ENCODE measurements around the gene ATRNL1.
A peak's percentile ranks its signal among the peaks of the same experiment; 100 is the strongest.
"Not testable (repeated sequence)": the region's sequence is repeated elsewhere in the genome, so short reads cannot be mapped to it uniquely, and the experiment has no call there.

Gene ATRNL1

GRCh38 chr10:115092555-115093285 lies 445 bp upstream of the ATRNL1 start:
- DNase-seq, result peak; percentile 29

GRCh38 chr10:115093776-115094408 lies 727 bp downstream of the ATRNL1 start:
- no peak for DNase-seq

GRCh38 chr10:115094416-115095140 lies 1.4 kb downstream of the ATRNL1 start:
- no peak for DNase-seq

- DNase-seq, result no peak
Measured at GRCh38 chr10:115095758-115096157, 2.6 kb downstream of the ATRNL1 start.

- DNase-seq, result no peak
Measured at GRCh38 chr10:115103700-115104099, 10.5 kb downstream of the ATRNL1 start.

- not testable (repeated sequence) for DNase-seq
Measured at GRCh38 chr10:115105411-115105810, 12.2 kb downstream of the ATRNL1 start.

- DNase-seq, result no peak
Measured at GRCh38 chr10:115107830-115108229, 14.7 kb downstream of the ATRNL1 start.

GRCh38 chr10:115117301-115117700 lies 24.1 kb downstream of the ATRNL1 start:
- DNase-seq, result no peak

- no peak for DNase-seq
Measured at GRCh38 chr10:115118346-115118745, 25.2 kb downstream of the ATRNL1 start.

- no peak for DNase-seq
Measured at GRCh38 chr10:115125505-115125904, 32.3 kb downstream of the ATRNL1 start.

GRCh38 chr10:115129752-115130151 lies 36.6 kb downstream of the ATRNL1 start:
- peak; percentile 51 for DNase-seq

GRCh38 chr10:115136616-115137015 lies 43.5 kb downstream of the ATRNL1 start:
- DNase-seq, result no peak

GRCh38 chr10:115141254-115141653 lies 48.1 kb downstream of the ATRNL1 start:
- no peak for DNase-seq

- no peak for DNase-seq
Measured at GRCh38 chr10:115157357-115157756, 64.2 kb downstream of the ATRNL1 start.

- DNase-seq, result no peak
Measured at GRCh38 chr10:115163129-115163528, 70.0 kb downstream of the ATRNL1 start.

GRCh38 chr10:115164220-115164619 lies 71.1 kb downstream of the ATRNL1 start:
- no peak for DNase-seq

- DNase-seq, result no peak
Measured at GRCh38 chr10:115167751-115168150, 74.6 kb downstream of the ATRNL1 start.

GRCh38 chr10:115171392-115171960 lies 78.3 kb downstream of the ATRNL1 start:
- DNase-seq, result no peak

- no peak for DNase-seq
Measured at GRCh38 chr10:115173915-115174443, 80.8 kb downstream of the ATRNL1 start.

GRCh38 chr10:115207276-115207675 lies 114.1 kb downstream of the ATRNL1 start:
- DNase-seq, result not testable (repeated sequence)

- no peak for DNase-seq
Measured at GRCh38 chr10:115209133-115209532, 116.0 kb downstream of the ATRNL1 start.

GRCh38 chr10:115214829-115215228 lies 121.7 kb downstream of the ATRNL1 start:
- DNase-seq, result no peak

GRCh38 chr10:115219203-115219602 lies 126.0 kb downstream of the ATRNL1 start:
- DNase-seq, result no peak
